Measurements from ENCODE around the gene NOPCHAP1.

DNA sequence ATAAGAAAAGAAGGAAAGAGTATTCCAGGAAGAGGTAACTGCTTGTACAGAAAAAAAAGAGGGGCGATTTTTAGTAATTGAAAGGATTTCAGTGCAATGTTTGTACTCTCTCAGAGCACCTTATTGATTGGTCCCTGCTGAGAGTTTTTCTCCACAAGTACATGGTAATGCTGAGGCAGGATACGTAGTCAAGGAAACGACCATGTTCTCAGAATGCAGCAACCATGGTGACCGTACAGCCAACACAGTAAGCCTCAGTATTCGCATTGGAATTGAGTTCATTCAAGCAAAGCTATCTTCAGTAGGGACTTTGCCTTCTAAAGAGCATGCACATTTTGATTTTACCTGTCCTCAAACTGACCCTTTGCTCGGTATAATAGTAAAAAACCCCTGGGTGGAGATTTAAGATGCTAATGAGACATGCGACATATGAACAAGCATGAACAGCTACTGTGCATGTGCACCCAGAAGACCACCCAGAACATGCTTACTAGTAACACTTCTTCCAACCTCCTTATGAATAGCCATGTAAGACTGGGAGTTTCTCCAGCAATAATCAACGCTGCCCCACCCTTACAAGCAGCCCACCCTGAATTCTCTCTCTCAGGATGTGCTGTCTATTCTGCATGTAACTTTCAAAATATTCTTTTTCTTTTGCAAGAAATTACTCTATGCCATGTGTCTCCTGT lies 21.8 kb upstream of the NOPCHAP1 start:
- no peak for TF ChIP-seq CTCF (optimal IDR thresholded peaks at IDR 0.05 in 1 of 3, IDR thresholded peaks at IDR 0.05 in 1 of 3, conservative IDR thresholded peaks at IDR 0.05 in 1 of 3; ENCODE audit: extremely low read depth in 1 of 3, insufficient read depth in 2 of 3, low read length in 3 of 3)
- no peak for TF ChIP-seq EZH2 (IDR thresholded peaks at IDR 0.05; ENCODE audit: low read length)

All from keratinocyte (primary cell).